IMR-90 (cell line): ENCODE data around the gene USH1G. TPM values are rescaled to one million over a fixed set of nuclear protein-coding genes. Genes with fewer than 3 reads are reported as not detected.

Experiments used
- ATAC-seq: fragments of 200-7000 bp; cut with Tn5 transposase; 2 replicates; pipeline ENCODE4 v1.9.1; 2020; ENCODE audit warnings: low read depth, mild to moderate bottlenecking, moderate library complexity
- BruUV-seq: library from RNA; stranded (reverse); fragments of 400-500 nt; replicated peaks from 2 replicates; lab custom pipeline; 2021; lab: Mats Ljungman, UMichigan
- CTCF ChIA-PET: fragments of 300-600 bp; formaldehyde crosslinking; extraction: SDS; loops from one replicate; lab custom pipeline; 2021; ENCODE audit warnings: antibody characterized with exemption; lab: Yijun Ruan, JAX
- POLR2A ChIA-PET: fragments of 300-600 bp; sonication (Branson Sonifier 250); formaldehyde crosslinking; loops from one replicate; lab custom pipeline; 2022; ENCODE audit warnings: antibody characterized with exemption; ENCODE audit not compliant: unreplicated experiment; lab: Charles Lee
- DNase-seq: peaks from one replicate; pipeline ENCODE4 v3.0.0; 2013
- H2AFZ ChIP-seq: replicated peaks from 2 replicates; pipeline ENCODE3; 2013; ENCODE audit warnings: low read length, mild to moderate bottlenecking; ENCODE audit not compliant: poor library complexity
- H2AK5ac ChIP-seq: 2 replicates; pipeline ENCODE4 v1.6.1; 2013; ENCODE audit warnings: low read depth, low read length, inconsistent platforms
- H2AK9ac ChIP-seq: replicated peaks from 2 replicates; pipeline ENCODE3; 2013; ENCODE audit warnings: mild to moderate bottlenecking, low read depth, low read length, moderate library complexity; ENCODE audit not compliant: poor library complexity
- H2BK120ac ChIP-seq: 2 replicates; pipeline ENCODE4 v1.6.1; 2013; ENCODE audit warnings: low read depth, low read length, inconsistent platforms
- H2BK15ac ChIP-seq: 3 replicates; pipeline ENCODE4 v1.6.1; 2013; ENCODE audit warnings: low read depth, low read length, inconsistent platforms
- H2BK20ac ChIP-seq: 2 replicates; pipeline ENCODE4 v1.6.1; 2013; ENCODE audit warnings: low read depth, mild to moderate bottlenecking, inconsistent platforms, low read length, moderate library complexity
- H2BK5ac ChIP-seq: 2 replicates; pipeline ENCODE4 v1.6.1; 2013; ENCODE audit warnings: mild to moderate bottlenecking, low read depth, low read length, inconsistent platforms; ENCODE audit not compliant: poor library complexity, severe bottlenecking
- H3K14ac ChIP-seq: replicated peaks from 2 replicates; pipeline ENCODE4 v1.6.1; 2013; ENCODE audit warnings: low read depth, low read length, inconsistent platforms
- H3K18ac ChIP-seq: 2 replicates; pipeline ENCODE4 v1.6.1; 2013; ENCODE audit warnings: low read depth, low read length, control low read depth
- H3K23ac ChIP-seq: 2 replicates; pipeline ENCODE4 v1.6.1; 2013; ENCODE audit warnings: low read depth, low read length, inconsistent platforms
- H3K27ac ChIP-seq: 2 replicates; pipeline ENCODE4 v1.5.1; 2013; ENCODE audit warnings: mild to moderate bottlenecking, control low read depth, low read length; ENCODE audit not compliant: insufficient read depth
- H3K27me3 ChIP-seq: 2 replicates; pipeline ENCODE4 v1.6.1; 2013; ENCODE audit warnings: low read length; ENCODE audit not compliant: control insufficient read depth, insufficient read depth
- H3K36me3 ChIP-seq: 2 replicates; pipeline ENCODE4 v1.6.1; 2013; ENCODE audit warnings: low read length, mixed read lengths; ENCODE audit not compliant: control insufficient read depth, insufficient read depth
- H3K4ac ChIP-seq: 2 replicates; pipeline ENCODE4 v1.6.1; 2013; ENCODE audit warnings: low read depth, low read length, inconsistent platforms
- H3K4me1 ChIP-seq: 2 replicates; pipeline ENCODE4 v1.6.1; 2013; ENCODE audit warnings: low read length, mixed read lengths; ENCODE audit not compliant: control insufficient read depth, insufficient read depth
- H3K4me2 ChIP-seq: 2 replicates; pipeline ENCODE4 v1.6.1; 2013; ENCODE audit warnings: low read depth, mild to moderate bottlenecking, control low read depth, low read length, moderate library complexity
- H3K4me3 ChIP-seq: 2 replicates; pipeline ENCODE4 v1.5.1; 2013; ENCODE audit warnings: low read depth, mild to moderate bottlenecking, control low read depth, low read length, moderate library complexity; ENCODE audit not compliant: insufficient read depth
- H3K56ac ChIP-seq: 2 replicates; pipeline ENCODE4 v1.6.1; 2013; ENCODE audit warnings: low read length, inconsistent platforms; ENCODE audit not compliant: insufficient read depth; ENCODE audit errors: extremely low read depth
- H3K79me1 ChIP-seq, 2 experiments: 2 replicates each; pipeline ENCODE4 v1.6.1; 2013; ENCODE audit warnings: low read length in 2 of 2, inconsistent platforms in 1 of 2, low read depth in 1 of 2
- H3K9ac ChIP-seq: 2 replicates; pipeline ENCODE4 v1.6.1; 2013; ENCODE audit warnings: low read depth, low read length, control low read depth
- H3K9me1 ChIP-seq: 2 replicates; pipeline ENCODE4 v1.6.1; 2013; ENCODE audit warnings: low read length, inconsistent platforms; ENCODE audit not compliant: insufficient read depth
- H3K9me3 ChIP-seq: 2 replicates; pipeline ENCODE4 v1.6.1; 2013; ENCODE audit warnings: low read length; ENCODE audit not compliant: control insufficient read depth, insufficient read depth
- H4K20me1 ChIP-seq: 2 replicates; pipeline ENCODE4 v1.6.1; 2013; ENCODE audit warnings: low read length, inconsistent platforms; ENCODE audit not compliant: insufficient read depth
- H4K5ac ChIP-seq: 2 replicates; pipeline ENCODE4 v1.6.1; 2013; ENCODE audit warnings: mild to moderate bottlenecking, low read depth, low read length, control low read depth
- H4K8ac ChIP-seq, 2 experiments: 2 replicates each; pipeline ENCODE4 v1.6.1; 2013; ENCODE audit warnings: low read depth in 2 of 2, low read length in 2 of 2, control low read depth in 1 of 2, inconsistent platforms in 1 of 2
- H4K91ac ChIP-seq: 2 replicates; pipeline ENCODE4 v1.6.1; 2013; ENCODE audit warnings: low read depth, low read length, inconsistent platforms; ENCODE audit not compliant: insufficient read depth
- BHLHE40 ChIP-seq: fragments of 150-350 bp; IDR thresholded peaks from 2 replicates; pipeline ENCODE4 v1.6.1; 2016; ENCODE audit warnings: mild to moderate bottlenecking, low read depth, low read length
- CEBPB ChIP-seq: IDR thresholded peaks from 2 replicates; pipeline ENCODE4 v1.6.1; 2012; ENCODE audit warnings: low read depth, low read length, improper control_type of control experiment
- CHD1 ChIP-seq: IDR thresholded peaks from 2 replicates; pipeline ENCODE4 v1.6.1; 2012; ENCODE audit warnings: low read depth, low read length, improper control_type of control experiment
- MAFK ChIP-seq: IDR thresholded peaks from 2 replicates; pipeline ENCODE4 v1.6.1; 2012; ENCODE audit warnings: low read depth, low read length, improper control_type of control experiment
- MAZ ChIP-seq: IDR thresholded peaks from 2 replicates; pipeline ENCODE4 v1.6.1; 2012; ENCODE audit warnings: low read depth, mild to moderate bottlenecking, low read length, improper control_type of control experiment, moderate library complexity, borderline replicate concordance
- NFE2L2 ChIP-seq: fragments of 150-350 bp; IDR thresholded peaks from 2 replicates; pipeline ENCODE4 v1.6.1; 2016; ENCODE audit warnings: low read depth, mild to moderate bottlenecking, low read length
- RAD21 ChIP-seq: IDR thresholded peaks from 2 replicates; pipeline ENCODE4 v1.6.1; 2012; ENCODE audit warnings: low read length, improper control_type of control experiment
- RCOR1 ChIP-seq: IDR thresholded peaks from 2 replicates; pipeline ENCODE4 v1.6.1; 2012; ENCODE audit warnings: mild to moderate bottlenecking, low read length, improper control_type of control experiment; ENCODE audit not compliant: insufficient replicate concordance
- SMC3 ChIP-seq: fragments of 150-350 bp; IDR thresholded peaks from 2 replicates; pipeline ENCODE4 v1.6.1; 2016; ENCODE audit warnings: low read depth, mild to moderate bottlenecking, antibody characterized with exemption, low read length, moderate library complexity
- whole genome bisulfite sequencing, 2 experiments: methylation state at CpG; one replicate each; pipeline versions ENCODE4 v1.1.5 to v1.1.7; 2013; ENCODE audit warnings: missing lambda C conversion rate in 2 of 2; ENCODE audit not compliant: insufficient read length in 1 of 2; ENCODE audit errors: extremely low coverage in 2 of 2; 5-methylcytosine and 5-hydroxymethylcytosine counted together
- dilution Hi-C: fragments of 300-500 bp; cut with HindIII; formaldehyde crosslinking; loops from one replicate; pipeline ENCODE4 v1.14.3; 2018; ENCODE audit warnings: low sequenced_read_pairs; ENCODE audit not compliant: unreplicated experiment
- in situ Hi-C: fragments of 300-500 bp; cut with MboI; formaldehyde crosslinking; loops from 3 replicates; pipeline ENCODE4 v1.14.3; 2019; ENCODE audit warnings: low sequenced_read_pairs, inconsistent platforms, mixed read lengths
- intact Hi-C: fragments of 100-400 bp; cut with micrococcal nuclease; formaldehyde crosslinking; loops from 2 replicates; pipeline ENCODE4 v1.10.0; 2022
- polyA plus RNA-seq, 3 experiments: library from polyadenylated mRNA; depleted of rRNA; stranded (reverse); fragments of >200 nt; gene quantifications; 2 replicates each; pipeline ENCODE4 v1.2.3, GENCODE V29; 2012; ENCODE audit warnings: low replicate concordance in 1 of 3
- total RNA-seq: library from RNA; depleted of rRNA; stranded (reverse); fragments of >200 nt; gene quantifications from 2 replicates; pipeline ENCODE4 v1.2.3, GENCODE V29; 2012
- TF ChIP-seq, protein P1 (sequence below): fragments of 150-350 bp; IDR thresholded peaks from 2 replicates; pipeline ENCODE4 v1.6.1; 2016; ENCODE audit warnings: low read depth, mild to moderate bottlenecking, low read length, moderate library complexity, borderline replicate concordance
- TF ChIP-seq, protein P2 (sequence below): fragments of 150-350 bp; IDR thresholded peaks from 2 replicates; pipeline ENCODE4 v1.6.1; 2017; ENCODE audit warnings: mild to moderate bottlenecking, antibody characterized with exemption, low read length, low read depth

Gene USH1G
- total and polyA plus RNA-seq, 2 of the 4 experiments (the other 2 are of a cell fraction): not detected

GRCh38 chr17:74943808-74944522, 20.9 kb upstream of the USH1G start:
- no peak overlapping the region for H2BK5ac ChIP-seq
- intact Hi-C loops: no loop called here
- WGBS, 2 experiments: 42% methylated on average over 3 of the region's 13 CpGs; no CpG with 5 or more reads in 1 of the 2 experiments
- no peaks in the 10 kb centered on the region for H3K79me1 ChIP-seq
- dilution Hi-C loops: no loop called here
- ChIA-PET POLR2A (no interaction called here), CTCF (no interaction called here)
- no peak overlapping the region for H2AK9ac ChIP-seq
- H4K5ac ChIP-seq: no peak overlapping the region
- H3K36me3 ChIP-seq: no peaks in the 10 kb centered on the region
- ATAC-seq (no peak), DNase-seq (no peak)
- H3K23ac ChIP-seq: no peak overlapping the region
- TF ChIP-seq RCOR1 (no peak), CEBPB (no peak), NFE2L2 (no peak), SMC3 (no peak), MAZ (no peak), BHLHE40 (no peak), RAD21 (no peak), MAFK (no peak), CHD1 (no peak)
- TF ChIP-seq, protein P1, sequence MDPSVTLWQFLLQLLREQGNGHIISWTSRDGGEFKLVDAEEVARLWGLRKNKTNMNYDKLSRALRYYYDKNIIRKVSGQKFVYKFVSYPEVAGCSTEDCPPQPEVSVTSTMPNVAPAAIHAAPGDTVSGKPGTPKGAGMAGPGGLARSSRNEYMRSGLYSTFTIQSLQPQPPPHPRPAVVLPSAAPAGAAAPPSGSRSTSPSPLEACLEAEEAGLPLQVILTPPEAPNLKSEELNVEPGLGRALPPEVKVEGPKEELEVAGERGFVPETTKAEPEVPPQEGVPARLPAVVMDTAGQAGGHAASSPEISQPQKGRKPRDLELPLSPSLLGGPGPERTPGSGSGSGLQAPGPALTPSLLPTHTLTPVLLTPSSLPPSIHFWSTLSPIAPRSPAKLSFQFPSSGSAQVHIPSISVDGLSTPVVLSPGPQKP: no peak
- TF ChIP-seq, protein P2, sequence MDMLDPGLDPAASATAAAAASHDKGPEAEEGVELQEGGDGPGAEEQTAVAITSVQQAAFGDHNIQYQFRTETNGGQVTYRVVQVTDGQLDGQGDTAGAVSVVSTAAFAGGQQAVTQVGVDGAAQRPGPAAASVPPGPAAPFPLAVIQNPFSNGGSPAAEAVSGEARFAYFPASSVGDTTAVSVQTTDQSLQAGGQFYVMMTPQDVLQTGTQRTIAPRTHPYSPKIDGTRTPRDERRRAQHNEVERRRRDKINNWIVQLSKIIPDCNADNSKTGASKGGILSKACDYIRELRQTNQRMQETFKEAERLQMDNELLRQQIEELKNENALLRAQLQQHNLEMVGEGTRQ: no peak
- no peak overlapping the region for H3K18ac ChIP-seq
- no peak overlapping the region for H3K4me2 ChIP-seq
- H3K4ac ChIP-seq: no peak overlapping the region
- H4K20me1 ChIP-seq: no peaks in the 10 kb centered on the region
- no peak overlapping the region for H2BK15ac ChIP-seq
- no peak overlapping the region for H2AFZ ChIP-seq
- H2BK20ac ChIP-seq: no peak overlapping the region
- no peak overlapping the region for H2AK5ac ChIP-seq
- no peak overlapping the region for H3K56ac ChIP-seq
- H4K91ac ChIP-seq: no peak overlapping the region
- no peak overlapping the region for H3K9ac ChIP-seq
- no peak overlapping the region for H3K14ac ChIP-seq
- no peak overlapping the region for H4K8ac ChIP-seq
- no TSS peak for BruUV-seq
- H2BK120ac ChIP-seq: no peak overlapping the region
- no peak overlapping the region for H3K4me3 ChIP-seq
- H3K9me3 ChIP-seq: no peaks in the 10 kb centered on the region
- no peaks in the 10 kb centered on the region for H3K9me1 ChIP-seq
- H3K27ac ChIP-seq: no peak overlapping the region
- peaks cover 43% of the 10 kb centered on the region for H3K27me3 ChIP-seq
- H3K4me1 ChIP-seq: no peaks in the 10 kb centered on the region
- in situ Hi-C loops: no loop called here
